HG02571 (cell line): ENCODE results near the gene PPP1R3F.
A peak's percentile ranks its signal among the peaks of the same experiment; 100 is the strongest.

ENCODE experiments used
- ATAC-seq: cut with Tn5 transposase; IDR thresholded peaks from one replicate; pipeline ENCODE4 v1.9.1; 2021; ENCODE audit warnings: mild to moderate bottlenecking, moderate library complexity; ENCODE audit not compliant: unreplicated experiment

The PPP1R3F gene

DNA sequence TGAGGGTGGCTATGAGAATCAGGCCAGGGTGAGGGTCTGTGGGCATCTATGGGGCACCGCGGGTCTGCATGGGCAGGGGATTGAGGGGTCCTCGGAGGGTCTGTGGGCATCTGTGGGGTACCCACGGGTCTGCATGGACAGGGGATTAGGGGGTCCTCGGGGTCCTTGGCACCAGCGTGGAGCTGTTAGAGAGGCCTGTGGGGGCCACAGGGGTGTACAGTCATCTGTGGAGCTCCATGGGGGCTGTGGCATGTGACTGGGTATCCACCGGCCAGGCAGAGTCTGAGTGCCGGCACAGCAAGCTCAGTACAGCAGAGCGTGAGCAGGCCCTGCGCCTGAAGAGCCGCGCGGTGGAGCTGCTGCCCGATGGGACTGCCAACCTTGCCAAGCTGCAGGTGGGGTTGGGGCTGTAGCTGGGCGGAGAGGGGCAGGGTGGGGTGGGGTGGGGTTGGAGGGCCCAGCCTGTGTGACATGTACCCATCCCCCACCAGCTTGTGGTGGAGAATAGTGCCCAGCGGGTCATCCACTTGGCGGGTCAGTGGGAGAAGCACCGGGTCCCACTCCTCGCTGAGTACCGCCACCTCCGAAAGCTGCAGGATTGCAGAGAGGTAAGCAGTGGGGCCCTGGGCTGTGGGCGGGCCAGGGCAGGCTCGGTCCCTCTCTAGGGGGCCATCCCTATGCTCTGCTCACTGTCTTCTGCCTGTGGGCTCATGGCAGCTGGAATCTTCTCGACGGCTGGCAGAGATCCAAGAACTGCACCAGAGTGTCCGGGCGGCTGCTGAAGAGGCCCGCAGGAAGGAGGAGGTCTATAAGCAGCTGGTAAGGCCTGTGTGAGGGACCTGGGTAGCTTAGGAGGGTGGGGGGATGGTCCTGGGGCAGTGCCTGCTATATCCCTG is 21.4 kb upstream of the PPP1R3F start:
- ATAC-seq = no peak

GRCh38 chrX:49249071-49249470 is 20.5 kb upstream of the PPP1R3F start:
- ATAC-seq = no peak

- no peak for ATAC-seq
Measured at GRCh38 chrX:49249616-49250015, 20.0 kb upstream of the PPP1R3F start.

DNA sequence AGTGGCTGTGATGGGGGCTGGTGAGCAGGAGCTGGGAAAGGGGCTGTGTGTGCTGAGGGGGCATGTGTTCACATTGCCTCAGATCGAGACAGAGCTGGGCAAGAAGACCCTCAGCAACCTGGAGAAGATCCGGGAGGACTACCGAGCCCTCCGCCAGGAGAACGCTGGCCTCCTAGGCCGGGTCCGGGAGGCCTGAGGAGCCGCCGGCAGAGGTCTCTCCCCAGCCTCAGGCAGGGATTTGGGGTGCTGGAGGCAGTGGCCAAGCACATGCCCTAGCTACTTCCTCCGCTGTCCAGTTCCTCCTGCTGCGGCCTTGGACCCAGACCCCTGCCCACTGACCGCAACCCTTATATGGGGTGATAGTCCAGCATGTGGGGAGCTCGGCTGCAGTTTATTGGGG is 19.5 kb upstream of the PPP1R3F start:
- no peak for ATAC-seq

GRCh38 chrX:49250578-49250977 is 19.0 kb upstream of the PPP1R3F start:
- no peak for ATAC-seq

- ATAC-seq = no peak
Measured at GRCh38 chrX:49251325-49251724, 18.3 kb upstream of the PPP1R3F start.

DNA sequence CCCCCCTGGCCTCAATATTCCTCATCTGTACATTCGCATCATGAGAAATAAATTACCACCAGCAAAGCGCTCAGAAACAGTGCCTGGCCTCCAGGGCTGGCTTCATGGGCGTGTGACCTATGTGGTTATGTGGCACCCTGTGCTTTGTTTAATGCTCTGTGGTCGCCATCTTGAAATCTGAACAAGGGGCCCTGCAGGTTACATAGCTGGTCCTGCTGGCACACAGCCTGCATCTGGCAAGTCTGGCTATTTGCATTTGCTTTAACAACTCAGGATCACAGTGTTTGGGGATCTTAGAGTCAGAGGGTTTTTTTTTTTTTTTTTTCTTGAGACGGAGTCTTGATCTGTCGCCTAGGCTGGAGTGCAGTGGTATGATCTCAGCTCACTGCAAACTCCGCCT is 15.0 kb upstream of the PPP1R3F start:
- ATAC-seq = no peak

DNA sequence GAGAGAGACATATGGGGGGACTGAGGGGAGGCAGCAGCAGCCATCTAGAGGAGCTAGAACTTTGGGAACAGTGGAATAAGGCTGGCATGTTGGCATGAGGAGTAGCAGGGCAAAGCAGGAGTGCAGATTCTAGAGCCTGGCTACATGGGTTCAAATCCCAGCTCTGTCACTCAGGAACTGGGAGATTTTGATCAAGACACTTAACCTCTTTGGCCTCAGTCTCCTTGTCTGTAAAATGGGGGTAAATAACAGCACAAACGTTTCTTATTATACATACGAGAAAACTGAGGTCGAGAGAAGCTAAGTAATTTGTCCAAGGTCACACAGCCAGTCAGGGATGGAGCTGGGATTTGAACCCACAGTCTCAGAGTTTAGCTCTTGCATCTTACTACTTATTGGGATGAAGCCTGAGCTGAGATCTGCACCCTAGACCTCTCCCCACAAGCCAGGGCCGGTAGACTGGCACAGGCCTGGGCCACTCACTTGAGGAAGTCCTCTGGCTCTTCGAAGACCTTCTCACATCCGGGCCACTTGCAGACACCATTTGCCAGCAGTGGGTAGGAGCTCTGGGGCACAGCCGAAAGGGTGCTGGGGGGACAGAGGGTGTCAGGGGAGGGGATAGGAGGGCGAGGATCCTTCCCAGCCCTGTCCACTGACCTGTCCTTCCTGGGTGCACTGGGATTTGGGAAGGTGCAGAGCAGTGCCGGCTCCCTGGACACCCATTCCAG is 13.2 kb upstream of the PPP1R3F start:
- ATAC-seq = no peak

DNA sequence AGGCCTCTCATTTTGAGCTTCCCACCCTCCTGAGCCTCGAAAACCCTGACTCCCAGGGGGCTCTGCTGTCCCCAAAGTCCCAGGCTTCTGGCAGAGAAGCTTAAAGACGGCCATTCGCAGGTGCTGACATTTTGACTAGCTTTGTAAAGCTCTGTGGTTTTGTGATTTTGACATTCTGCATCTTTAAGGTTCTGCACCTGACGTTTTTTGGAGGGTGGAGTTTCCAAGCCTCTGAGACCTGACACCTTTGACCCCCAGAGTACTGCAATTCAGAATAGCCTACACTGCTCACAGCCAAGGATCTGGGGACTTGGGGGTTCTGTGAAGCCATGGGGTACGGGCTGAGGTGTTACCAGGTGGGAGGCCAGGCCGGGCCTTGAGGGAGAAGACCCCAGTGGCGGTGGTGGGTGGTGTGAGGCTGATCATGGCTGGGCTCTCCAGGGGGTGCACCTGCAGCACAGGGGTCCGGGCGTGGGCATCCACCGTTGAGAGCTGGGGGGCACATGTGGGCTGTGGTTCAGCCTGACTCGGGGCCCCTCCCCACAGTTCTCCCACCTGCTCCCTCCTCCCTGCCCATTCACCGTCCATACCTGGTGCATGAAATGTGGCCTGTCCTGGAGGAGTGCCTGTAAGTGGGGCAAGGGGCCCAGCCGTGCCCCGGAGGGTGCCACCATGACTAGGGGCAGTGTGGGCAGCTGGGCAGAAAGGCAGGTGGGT is 12.4 kb upstream of the PPP1R3F start:
- ATAC-seq = no peak

GRCh38 chrX:49257846-49258748 is 11.5 kb upstream of the PPP1R3F start:
- no peak for ATAC-seq

DNA sequence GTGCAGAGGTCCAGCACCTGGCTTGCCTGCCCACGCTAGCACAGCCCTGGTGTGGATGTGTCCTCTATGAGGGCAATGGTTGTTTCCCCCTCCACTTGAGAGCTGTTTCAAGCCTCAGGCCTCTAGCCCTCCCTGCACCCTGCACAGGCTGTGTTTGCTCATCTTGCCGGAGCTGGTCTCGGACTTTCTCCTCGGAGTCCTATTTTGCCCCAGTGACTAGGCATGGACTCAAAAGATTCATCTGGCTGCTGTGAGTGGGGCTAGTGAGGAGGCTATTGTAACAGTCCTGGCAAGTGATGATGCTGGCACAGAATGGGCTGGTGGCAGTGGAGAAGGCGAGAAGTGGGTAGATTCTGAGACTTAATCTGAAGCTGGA is 10.9 kb upstream of the PPP1R3F start:
- no peak for ATAC-seq

- no peak for ATAC-seq
Measured at GRCh38 chrX:49260221-49260985, 9.2 kb upstream of the PPP1R3F start.

- no peak for ATAC-seq
Measured at GRCh38 chrX:49262603-49263002, 7.0 kb upstream of the PPP1R3F start.

DNA sequence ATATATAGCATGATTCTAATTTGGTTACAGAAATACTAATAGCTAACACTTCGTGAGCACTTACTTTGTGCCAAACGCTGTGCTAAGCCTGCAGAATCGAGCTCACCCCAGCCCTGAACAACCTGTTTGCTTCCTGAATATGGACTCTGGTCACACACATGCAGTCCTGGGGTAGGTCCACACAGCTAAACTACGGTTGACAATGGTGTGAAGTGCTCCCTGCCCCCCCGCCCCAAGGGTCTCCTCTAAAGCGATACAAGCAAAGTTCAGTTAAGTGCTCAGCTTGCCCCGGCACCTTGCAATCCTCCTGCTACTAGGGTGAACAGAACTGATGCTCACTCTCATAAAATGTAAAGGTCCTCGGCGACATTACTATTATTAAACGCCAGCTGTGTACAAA is 6.0 kb upstream of the PPP1R3F start:
- no peak for ATAC-seq

DNA sequence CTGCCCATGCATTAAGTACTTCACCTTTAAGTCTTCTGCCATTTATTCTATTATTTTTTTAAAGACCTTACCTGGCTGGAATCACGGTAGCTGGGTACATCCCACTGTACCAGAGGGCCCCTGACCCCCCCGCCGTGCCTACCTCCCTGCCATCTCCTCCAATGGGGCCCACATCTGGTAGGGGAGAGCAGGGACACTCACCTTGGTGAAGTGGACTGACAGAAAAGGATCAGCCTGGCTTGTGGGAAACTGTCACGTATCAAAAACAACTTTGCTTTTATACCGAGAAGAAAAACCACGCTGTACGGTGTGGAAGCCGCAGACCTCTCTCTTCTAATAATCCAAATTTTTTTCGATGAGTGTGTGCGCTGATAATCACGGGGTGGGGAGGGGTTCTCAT is 5.1 kb upstream of the PPP1R3F start, which contains the start of gene FOXP3:
Gene FOXP3 (minus strand): TSS at position 251 of the 400 bp plus-strand sequence. CDS start 6,205 bp downstream, outside the sequence.
- no peak for ATAC-seq

GRCh38 chrX:49266523-49267445 is 2.8 kb upstream of the PPP1R3F start:
- ATAC-seq = no peak

DNA sequence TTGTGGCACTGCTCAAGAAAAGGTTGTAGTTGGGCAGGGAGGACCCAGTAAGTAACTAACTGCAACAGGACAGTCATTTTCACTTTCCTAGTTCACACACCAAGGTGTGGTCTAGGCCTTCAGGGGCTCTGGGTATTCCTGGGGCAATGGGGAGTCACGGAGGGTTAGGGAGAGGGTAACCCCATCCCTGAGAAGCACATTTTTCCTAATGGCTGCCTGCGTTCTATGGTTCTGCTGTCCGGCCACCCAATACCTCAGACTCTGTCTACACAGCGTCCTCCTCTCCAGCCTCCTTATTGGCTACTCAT is 937 bp upstream of the PPP1R3F start:
- ATAC-seq = no peak

- peak; percentile 85 for ATAC-seq
Measured at GRCh38 chrX:49269010-49269766, 405 bp upstream of the PPP1R3F start.
